ENCODE measurements around the gene ADAMTS16.
"Not testable (repeated sequence)": the region's sequence is repeated elsewhere in the genome, so short reads cannot be mapped to it uniquely, and the experiment has no call there.

Gene ADAMTS16, protein sequence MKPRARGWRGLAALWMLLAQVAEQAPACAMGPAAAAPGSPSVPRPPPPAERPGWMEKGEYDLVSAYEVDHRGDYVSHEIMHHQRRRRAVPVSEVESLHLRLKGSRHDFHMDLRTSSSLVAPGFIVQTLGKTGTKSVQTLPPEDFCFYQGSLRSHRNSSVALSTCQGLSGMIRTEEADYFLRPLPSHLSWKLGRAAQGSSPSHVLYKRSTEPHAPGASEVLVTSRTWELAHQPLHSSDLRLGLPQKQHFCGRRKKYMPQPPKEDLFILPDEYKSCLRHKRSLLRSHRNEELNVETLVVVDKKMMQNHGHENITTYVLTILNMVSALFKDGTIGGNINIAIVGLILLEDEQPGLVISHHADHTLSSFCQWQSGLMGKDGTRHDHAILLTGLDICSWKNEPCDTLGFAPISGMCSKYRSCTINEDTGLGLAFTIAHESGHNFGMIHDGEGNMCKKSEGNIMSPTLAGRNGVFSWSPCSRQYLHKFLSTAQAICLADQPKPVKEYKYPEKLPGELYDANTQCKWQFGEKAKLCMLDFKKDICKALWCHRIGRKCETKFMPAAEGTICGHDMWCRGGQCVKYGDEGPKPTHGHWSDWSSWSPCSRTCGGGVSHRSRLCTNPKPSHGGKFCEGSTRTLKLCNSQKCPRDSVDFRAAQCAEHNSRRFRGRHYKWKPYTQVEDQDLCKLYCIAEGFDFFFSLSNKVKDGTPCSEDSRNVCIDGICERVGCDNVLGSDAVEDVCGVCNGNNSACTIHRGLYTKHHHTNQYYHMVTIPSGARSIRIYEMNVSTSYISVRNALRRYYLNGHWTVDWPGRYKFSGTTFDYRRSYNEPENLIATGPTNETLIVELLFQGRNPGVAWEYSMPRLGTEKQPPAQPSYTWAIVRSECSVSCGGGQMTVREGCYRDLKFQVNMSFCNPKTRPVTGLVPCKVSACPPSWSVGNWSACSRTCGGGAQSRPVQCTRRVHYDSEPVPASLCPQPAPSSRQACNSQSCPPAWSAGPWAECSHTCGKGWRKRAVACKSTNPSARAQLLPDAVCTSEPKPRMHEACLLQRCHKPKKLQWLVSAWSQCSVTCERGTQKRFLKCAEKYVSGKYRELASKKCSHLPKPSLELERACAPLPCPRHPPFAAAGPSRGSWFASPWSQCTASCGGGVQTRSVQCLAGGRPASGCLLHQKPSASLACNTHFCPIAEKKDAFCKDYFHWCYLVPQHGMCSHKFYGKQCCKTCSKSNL

DNA sequence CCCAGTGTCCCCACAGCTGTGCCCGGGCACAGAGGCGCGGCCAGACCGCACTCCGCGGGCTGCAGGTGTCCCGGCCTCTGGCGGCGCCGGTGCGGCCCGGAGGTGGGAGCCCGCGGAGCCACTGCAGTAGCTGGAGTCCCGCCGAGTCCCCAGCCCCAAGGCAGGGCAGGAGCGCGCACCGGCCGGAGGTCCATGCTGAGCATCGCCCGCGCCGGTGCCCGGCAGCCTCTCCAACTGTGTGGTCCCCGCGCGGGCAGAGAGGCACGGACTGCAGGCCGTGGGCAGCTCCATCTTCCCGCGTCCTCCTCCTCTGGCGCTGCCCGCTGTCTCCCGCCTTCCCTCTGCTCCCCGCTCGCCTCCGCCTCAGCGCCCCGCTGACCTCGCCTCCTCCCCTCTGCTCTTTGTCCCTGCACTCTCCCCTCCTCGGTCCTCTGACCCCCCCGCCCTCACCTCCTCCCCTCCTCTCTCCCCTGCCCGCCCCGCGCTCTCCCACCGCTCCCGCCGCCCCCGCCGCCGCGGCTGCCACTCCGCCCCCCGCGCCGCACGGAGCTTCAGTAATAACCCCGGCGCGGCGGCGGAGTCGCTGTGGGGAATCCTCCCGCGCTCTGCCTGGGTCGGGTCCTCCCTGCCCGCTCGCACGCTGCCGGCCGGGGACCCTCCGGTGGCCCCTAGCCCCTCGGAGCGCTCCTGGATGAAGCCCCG, at the start of gene ADAMTS16:
Gene ADAMTS16 (plus strand): TSS at position 554 of the 702 bp plus-strand sequence. CDS start 138 bp downstream, at position 692.
- DNase-seq (ENCODE audit: low read depth in 1 of 2, low spot score in 1 of 2): no peak

DNA sequence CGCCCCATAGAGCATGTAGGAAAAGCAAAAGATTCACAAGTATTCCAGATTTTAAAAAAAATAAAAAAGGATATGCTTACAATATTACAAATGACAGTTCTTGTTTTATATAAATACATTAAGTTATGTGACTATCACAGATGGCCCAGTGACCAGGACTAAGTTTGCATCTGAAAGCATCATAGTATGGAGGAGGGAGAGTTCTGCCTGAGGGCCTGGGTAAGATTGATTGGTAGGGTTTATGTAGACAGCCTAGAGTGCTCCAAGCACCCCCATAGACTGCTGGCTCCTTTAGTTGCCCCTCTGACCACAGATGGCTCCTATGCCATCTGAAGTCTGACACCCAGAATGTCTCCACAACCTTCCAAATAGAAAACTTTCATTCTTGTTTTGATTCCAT, 48.0 kb upstream of the ADAMTS16 start:
- no peak for DNase-seq (ENCODE audit: low read depth in 1 of 2, low spot score in 1 of 2)

DNA sequence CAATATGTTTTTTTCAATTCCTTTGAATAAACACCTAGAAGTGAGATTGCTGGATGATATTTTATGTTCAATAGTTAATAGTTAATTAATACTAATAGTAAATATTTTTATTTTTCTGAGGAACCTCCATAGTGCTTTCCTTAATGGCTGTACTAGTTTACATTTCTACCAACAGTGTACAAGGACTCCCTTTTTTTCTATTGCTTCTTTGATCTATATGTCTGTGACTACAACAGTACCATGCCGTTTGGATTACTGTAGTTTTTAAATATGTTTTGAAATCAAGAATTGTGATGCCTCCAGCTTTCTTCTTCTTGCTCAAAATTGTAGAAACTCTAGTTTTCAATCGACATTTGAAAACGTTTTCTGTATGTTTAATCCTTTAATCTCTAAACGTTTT, 39.5 kb upstream of the ADAMTS16 start:
- no peak for DNase-seq (ENCODE audit: low read depth in 1 of 2, low spot score in 1 of 2)

DNA sequence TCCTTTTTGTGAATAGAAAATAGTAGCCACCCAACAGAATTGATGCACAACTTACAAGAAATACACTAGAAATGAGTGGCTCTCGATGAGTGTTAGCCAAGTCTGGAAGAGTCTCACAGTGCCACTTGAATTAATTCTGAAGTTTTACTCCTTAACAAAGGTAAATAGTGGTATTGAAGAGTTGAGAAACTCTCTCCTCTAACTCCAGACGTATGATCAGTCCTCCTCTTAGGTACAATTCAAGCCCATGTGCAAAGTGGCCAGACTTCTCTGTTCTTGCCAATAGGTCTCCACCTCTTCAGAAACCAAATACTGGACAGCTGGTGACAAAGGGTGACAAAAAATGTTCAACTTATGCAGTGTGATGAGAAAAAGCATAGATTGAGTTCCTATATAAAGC, 38.5 kb upstream of the ADAMTS16 start:
- DNase-seq (ENCODE audit: low read depth in 1 of 2, low spot score in 1 of 2): no peak

DNA sequence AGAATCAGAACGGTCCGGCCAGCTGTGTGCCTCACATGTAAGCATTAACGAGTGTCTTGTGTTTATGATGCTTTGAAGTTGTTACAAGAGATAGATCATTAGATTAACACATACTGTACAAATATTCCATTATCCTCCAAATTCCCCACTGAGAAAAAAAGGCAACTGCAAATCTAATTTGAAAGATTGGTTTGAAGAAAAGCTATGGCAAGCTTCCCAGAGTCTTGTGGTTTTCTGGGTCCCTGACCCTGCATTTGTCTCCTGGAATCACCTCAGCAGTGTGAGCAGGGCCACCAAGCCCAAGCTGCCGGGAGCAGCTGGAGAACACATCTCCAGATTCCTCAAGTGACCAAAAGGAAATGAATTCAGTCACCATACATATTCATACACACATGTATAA, 36.9 kb upstream of the ADAMTS16 start:
- no peak for DNase-seq (ENCODE audit: low read depth in 1 of 2, low spot score in 1 of 2)

DNA sequence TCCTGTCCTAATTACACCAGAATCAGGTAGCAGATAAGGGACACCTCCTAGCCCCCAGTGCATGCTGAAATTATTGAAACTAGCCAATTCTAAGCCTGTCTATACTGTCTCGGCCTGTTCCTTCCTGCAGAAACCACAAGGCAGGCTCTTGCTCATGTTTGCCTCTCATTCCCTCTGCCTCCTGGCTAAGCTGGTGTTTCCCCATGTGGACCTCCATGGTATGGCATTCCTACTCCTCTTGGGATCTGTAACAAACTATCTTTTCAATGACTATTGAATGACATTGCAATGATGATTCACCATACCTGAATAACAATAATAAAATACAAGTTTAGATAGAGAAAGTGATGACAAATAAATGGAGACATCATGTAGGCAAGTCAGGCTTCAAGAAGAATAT, 35.6 kb upstream of the ADAMTS16 start:
- no peak for DNase-seq (ENCODE audit: low read depth in 1 of 2, low spot score in 1 of 2)

DNA sequence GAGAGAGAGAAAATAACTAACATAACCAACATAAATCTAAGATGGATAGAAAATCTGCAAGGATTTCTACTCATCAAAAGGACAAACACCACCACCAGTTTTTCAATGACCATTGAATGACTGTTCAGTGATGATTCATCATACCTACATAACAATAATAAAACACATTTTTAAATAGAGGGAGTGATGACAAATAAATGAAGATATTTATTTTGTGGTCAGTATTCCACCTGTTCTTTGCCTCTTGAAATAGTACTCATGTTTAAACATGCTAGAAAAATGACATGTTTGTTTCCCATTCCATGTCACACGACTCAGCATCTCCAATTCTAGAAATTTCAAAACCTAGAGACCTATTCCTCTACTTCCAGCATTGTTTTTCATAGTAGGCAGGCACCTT, 34.6 kb upstream of the ADAMTS16 start:
- no peak for DNase-seq (ENCODE audit: low read depth in 1 of 2, low spot score in 1 of 2)

DNA sequence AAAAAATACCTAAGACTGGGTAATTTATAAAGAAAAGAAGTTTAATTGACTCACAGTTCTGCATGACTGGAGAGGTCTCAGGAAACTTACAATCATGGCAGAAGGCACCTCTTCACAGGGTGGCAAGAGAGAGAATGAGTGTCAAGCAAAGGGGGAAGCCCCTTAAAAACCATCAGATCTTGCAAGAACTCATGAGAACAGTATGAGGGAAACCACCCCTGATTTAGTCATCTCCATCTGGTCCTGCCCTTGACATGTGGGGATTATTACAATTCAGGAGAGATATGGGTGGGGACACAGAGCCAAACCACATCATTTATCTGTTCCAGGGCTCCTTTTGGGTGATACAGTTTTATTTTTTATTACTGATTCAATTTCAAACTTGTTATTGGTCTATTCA, 23.2 kb upstream of the ADAMTS16 start:
- DNase-seq (ENCODE audit: low read depth in 1 of 2, low spot score in 1 of 2): no peak

DNA sequence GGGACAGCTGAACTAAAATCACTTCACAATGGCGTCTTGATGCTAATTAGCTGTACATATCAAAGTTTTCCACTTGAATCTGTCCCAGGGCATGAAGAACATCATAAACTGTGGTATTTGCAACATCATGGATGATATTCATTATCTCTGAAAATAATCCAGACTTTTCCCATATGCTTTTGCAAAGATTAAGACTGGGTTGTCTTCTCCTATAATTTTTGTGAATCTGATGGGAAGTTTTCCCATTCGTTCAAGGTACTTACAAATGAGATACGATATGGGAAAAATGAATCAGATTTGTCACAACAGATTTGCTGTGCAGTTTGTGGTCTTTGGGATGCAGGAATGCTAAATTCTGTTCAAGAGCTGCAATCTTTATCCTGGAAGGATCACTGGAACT, 17.4 kb upstream of the ADAMTS16 start:
- DNase-seq (ENCODE audit: low read depth in 1 of 2, low spot score in 1 of 2): no peak

DNA sequence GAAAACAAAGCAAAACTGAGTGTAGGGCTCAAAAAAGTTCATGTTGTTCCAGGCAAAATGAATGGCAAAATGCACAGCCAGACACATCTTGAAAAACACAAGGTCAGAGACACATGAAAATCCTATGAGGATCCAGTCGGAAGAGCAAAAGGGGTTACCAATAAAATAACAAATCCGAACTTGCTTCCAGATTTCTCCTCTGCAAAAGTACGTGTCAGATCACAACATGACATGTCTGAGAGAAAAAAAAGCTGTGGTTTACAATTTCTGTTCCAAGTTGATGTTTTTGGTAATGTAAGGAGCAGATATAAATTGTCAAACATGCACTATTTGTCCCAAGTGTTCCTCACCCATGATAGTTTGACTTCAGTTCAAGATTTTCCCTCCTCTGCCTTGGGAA, 15.9 kb upstream of the ADAMTS16 start:
- no peak for DNase-seq (ENCODE audit: low read depth in 1 of 2, low spot score in 1 of 2)

DNA sequence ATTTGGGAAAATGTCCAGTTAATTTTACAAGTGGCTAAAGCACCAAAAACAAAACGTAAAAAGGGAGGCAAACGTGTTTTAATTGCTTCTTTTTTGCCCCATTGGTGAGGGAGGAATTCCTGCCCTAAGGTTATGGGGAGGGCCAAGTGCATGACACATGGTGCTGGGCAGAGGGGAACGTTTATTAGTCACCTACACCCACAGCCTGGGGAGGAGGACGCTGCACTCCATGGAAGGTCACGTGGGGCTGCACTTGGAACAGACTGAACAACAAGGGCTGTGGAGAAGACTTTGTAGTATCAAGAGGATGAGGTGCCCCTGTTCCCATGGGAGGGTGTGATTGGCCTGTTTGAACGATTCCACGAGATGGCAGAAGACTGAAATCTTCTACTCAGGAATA, 13.7 kb upstream of the ADAMTS16 start:
- DNase-seq (ENCODE audit: low read depth in 1 of 2, low spot score in 1 of 2): no peak

DNA sequence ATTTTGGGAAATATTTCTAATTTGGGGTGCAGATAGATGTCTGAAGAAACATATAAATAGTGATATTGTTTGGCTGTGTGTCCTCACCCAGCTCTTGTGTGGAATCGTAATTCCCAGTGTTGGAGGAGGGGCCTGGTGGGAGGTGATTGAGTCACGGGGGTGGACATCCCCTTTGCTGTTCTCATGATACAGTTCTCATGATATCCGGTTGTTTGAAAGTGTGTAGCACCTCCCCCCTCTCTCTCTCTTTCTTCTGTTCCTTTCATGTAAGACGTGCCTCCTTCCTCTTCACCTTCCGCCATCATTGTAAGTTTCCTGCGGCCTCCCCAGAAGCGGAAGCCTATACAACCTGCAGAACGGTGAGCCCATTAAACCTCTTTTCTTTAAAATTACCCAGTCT, 11.4 kb upstream of the ADAMTS16 start:
- no peak for DNase-seq (ENCODE audit: low read depth in 1 of 2, low spot score in 1 of 2)

DNA sequence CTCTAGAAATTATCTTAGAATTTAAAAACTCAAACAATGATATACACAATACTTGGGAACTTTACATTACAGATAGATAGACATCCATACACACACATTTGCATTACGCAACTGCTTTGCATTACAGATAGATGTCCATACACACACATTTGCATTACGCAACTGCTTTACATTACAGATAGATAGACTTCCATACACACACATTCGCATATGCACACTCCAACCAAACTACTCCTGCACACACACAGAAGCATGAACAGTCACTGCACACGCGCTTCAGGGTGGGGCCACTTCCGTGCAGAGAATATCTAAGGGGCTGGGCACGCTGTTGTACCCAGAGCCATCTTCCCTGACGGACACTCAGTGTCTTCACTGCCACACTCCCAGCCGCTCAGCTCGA, 7.9 kb upstream of the ADAMTS16 start:
- no peak for DNase-seq (ENCODE audit: low read depth in 1 of 2, low spot score in 1 of 2)

DNA sequence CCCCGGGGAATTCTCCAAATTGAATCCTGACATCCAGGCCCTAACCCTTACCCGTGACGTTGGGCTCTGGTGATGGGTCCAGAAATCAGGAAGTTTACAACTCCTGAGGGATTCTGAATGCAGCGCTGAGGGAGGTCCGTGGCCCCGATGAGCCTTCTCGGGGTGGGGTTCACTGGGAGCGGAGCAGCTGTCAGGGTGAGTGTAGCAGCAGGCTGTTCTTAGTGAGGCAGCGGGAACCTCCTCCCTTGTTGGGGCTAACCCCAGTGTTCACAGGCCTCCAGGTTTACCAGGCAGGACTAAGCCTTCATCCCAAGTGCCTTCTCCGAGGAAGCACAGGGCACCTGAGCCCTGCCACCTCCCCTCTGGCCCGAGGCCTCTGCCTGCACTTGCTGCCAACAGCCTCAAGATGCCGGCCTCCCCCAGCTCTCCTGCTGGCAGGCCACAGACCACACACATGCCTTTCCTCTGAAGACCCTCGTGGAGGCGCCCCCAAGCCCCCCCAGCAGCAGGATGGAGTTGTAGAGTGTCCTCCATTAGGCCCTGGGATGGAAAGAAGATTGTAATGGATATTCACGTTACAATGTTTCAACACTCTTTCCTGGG, 7.3 kb upstream of the ADAMTS16 start:
- no peak for DNase-seq (ENCODE audit: low read depth in 1 of 2, low spot score in 1 of 2)

DNA sequence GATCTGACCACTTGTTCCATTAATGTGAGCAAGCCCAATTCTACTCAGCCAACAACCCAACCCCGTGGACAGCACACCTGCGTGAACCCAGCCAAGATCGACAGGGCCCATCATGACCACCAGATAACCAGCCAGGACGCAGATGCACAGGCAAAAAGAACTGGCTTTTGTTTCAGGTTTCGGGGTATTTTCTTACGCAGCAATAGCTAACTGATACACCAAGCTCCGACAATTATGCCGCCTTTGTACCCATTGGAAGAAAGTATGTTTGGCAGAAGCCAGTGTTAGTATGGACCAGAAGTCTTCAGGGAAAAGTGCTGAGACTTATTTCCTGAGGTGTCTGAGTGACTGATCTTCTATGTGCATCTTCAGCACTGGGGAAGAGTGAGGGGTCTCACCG, 6.0 kb upstream of the ADAMTS16 start:
- no peak for DNase-seq (ENCODE audit: low read depth in 1 of 2, low spot score in 1 of 2)

DNA sequence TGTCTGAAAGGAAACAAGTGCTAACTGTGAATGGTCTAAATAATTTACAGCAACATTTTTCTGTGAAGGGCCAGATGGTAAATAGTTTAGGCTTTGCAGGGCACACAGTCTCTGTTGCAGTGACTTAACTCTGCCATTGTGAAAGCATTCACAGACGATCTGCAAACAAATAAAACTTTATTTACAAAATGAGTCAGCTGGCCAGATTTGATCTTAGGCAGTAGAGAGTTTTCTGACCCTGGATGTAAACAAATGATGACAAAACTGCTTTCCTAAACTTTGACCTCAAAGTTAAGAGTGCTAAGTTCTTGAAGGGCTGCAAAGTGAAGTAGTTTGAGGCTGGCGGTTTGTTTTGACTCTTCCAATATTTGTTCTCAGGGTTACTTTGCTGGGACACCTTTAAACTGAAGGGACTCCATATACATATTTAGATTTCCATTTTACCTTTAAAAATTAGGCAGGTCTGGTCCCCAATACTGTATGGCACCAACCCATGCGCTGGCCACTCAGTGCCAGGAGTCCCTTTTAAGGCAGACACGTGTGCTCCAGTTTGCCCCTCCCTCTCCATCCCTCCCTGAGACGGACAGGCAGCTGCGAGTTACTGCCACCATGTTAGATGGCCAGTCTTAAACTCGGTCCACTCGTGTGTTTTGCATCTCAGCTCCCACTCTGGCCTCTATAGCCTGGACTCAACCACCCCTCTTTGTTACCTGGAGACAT, 4.0 kb upstream of the ADAMTS16 start:
- no peak for DNase-seq (ENCODE audit: low read depth in 1 of 2, low spot score in 1 of 2)

DNA sequence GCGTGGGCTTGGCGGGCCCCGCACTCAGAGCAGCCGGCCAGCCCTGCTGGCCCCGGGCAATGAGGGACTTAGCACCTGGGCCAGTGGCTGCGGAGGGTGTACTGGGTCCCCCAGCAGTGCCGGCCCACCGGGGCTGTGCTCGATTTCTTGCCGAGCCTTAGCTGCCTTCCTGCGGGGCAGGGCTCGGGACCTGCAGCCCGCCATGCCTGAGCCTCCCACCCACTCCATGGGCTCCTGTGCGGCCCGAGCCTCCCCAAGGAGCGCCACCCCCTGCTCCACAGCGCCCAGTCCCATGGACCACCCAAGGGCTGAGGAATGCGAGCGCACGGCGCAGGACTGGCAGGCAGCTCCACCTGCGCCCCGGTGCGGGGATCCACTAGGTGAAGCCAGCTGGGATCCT, 2.3 kb upstream of the ADAMTS16 start:
- DNase-seq (ENCODE audit: low read depth in 1 of 2, low spot score in 1 of 2): not testable (repeated sequence)

DNA sequence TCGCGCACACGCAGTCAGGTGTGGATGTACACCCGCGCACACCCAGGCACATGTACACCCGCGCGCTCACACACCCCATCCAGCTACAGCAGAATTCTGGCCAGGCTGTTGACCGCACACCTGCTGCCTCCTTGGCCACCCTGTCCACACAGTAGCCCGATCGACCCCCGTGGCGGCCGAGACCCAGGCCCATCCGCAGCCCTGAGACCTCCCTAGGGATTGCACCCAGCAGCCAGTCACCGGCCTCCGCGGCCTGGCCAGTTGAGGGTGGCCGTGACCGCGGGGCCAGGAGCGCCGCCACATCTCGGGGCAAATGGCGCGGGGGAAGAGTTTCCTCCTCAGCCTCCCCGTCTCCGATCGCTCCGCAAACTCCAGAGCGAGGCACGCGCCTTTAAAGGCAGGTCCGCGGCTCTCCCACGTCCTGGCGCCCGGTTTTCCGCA, 774 bp upstream of the ADAMTS16 start:
- DNase-seq (ENCODE audit: low read depth in 1 of 2, low spot score in 1 of 2): no peak

DNA sequence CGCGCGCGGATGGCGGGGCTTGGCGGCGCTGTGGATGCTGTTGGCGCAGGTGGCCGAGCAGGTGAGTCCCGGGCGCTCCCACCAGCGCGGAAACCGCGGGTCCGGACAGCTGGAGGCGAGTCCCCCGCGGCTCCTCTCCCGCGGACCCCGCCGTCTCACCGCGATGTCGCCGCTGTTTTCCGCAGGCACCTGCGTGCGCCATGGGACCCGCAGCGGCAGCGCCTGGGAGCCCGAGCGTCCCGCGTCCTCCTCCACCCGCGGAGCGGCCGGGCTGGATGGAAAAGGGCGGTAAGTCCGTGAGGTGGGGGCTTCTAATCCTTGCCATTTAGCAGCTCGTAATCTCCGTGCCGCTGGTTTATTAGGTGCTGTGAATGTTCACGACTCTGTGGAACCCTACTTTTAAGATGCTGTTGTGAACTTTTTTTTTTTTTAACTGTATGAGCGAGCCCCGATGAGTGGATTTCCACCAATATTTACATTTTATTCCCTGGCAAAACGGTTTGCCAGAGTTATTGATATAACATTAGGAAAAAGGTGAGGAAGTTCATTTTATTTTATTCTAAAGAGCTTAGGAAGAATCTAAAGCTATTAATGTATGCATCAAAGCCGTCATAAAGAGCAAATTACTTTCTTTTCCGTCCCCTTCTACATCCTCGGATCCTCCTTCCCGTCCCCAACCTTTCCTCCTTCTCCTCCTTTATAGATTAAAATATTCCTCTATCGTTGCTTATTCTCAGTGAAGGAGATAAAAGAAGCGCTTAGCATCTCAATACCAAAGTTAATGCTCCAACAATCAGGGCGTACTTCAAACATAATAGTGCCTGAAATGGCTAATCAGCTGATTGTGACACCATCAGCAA, 579 bp downstream of the ADAMTS16 start:
- DNase-seq (ENCODE audit: low read depth in 1 of 2, low spot score in 1 of 2): no peak
